HL-60 (cell line): ENCODE results near the gene CHST9.

Source experiments
- DNase-seq, 2 experiments: peaks; one replicate each; pipeline ENCODE4 v3.0.0-alpha.2; 2010 to 2020; ENCODE audit warnings: low read depth in 1 of 2, low spot score in 1 of 2
- H3K27ac ChIP-seq: fragments of 250-450 bp; sonication (Bioruptor Pico); replicated peaks from 2 replicates; pipeline ENCODE4 v1.5.1; 2020; ENCODE audit warnings: mild to moderate bottlenecking, moderate library complexity
- H3K27me3 ChIP-seq: fragments of 250-450 bp; sonication (Bioruptor Pico); 2 replicates; pipeline ENCODE4 v1.5.1; 2021; ENCODE audit warnings: mild to moderate bottlenecking, moderate library complexity; ENCODE audit not compliant: insufficient read depth, poor library complexity, severe bottlenecking
- H3K4me3 ChIP-seq: replicated peaks from 2 replicates; pipeline ENCODE4 v1.5.1; 2011; ENCODE audit warnings: mild to moderate bottlenecking, control low read depth, low read length; ENCODE audit not compliant: insufficient read depth
- GABPA ChIP-seq: IDR thresholded peaks from 2 replicates; pipeline ENCODE4 v1.6.1; 2012; ENCODE audit warnings: low read depth
- POLR2AphosphoS5 ChIP-seq: IDR thresholded peaks from 2 replicates; pipeline ENCODE4 v1.6.1; 2012; ENCODE audit warnings: low read depth
- REST ChIP-seq: IDR thresholded peaks from 2 replicates; pipeline ENCODE4 v1.6.1; 2012; ENCODE audit warnings: low read depth; ENCODE audit not compliant: insufficient replicate concordance
- SPI1 ChIP-seq: IDR thresholded peaks from 2 replicates; pipeline ENCODE4 v1.6.1; 2012; ENCODE audit warnings: low read depth, mild to moderate bottlenecking, borderline replicate concordance
- TF ChIP-seq, protein P1 (sequence below): IDR thresholded peaks from one replicate; pipeline ENCODE4 v1.5.1; 2011; ENCODE audit warnings: low read length, control low read depth, inconsistent platforms; ENCODE audit not compliant: insufficient read depth

The CHST9 gene

GRCh38 chr18:27124196-27124595, 60.9 kb downstream of the CHST9 start:
- no peak for DNase-seq
- TF ChIP-seq, protein P1, sequence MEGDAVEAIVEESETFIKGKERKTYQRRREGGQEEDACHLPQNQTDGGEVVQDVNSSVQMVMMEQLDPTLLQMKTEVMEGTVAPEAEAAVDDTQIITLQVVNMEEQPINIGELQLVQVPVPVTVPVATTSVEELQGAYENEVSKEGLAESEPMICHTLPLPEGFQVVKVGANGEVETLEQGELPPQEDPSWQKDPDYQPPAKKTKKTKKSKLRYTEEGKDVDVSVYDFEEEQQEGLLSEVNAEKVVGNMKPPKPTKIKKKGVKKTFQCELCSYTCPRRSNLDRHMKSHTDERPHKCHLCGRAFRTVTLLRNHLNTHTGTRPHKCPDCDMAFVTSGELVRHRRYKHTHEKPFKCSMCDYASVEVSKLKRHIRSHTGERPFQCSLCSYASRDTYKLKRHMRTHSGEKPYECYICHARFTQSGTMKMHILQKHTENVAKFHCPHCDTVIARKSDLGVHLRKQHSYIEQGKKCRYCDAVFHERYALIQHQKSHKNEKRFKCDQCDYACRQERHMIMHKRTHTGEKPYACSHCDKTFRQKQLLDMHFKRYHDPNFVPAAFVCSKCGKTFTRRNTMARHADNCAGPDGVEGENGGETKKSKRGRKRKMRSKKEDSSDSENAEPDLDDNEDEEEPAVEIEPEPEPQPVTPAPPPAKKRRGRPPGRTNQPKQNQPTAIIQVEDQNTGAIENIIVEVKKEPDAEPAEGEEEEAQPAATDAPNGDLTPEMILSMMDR = no peak
- TF ChIP-seq POLR2AphosphoS5 = no peak
- TF ChIP-seq GABPA = no peak
- TF ChIP-seq REST = no peak
- no peak for TF ChIP-seq SPI1
- H3K27me3 ChIP-seq = no peaks in the 10 kb centered on the region
- no peak overlapping the region for H3K4me3 ChIP-seq
- no peak overlapping the region for H3K27ac ChIP-seq

DNA sequence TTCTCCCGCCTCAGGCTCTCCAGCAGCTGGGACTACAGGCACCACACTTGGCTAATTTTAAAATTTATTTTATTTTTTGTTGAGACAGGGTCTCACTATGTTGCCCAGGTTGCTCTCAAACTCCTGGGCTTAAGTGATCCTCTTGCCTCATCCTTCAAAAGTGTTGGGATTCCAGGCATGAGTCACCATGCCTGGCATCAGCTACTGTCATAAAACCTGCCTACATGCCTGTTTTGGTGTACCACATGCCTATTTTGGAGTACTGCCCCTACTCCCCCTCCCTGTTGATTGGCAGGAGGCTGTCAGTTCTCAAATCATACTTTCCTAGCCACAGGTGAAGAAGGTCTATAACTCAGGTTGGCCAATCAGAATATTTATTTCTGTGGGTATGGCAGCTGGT, 64.0 kb downstream of the CHST9 start:
- DNase-seq = no peak
- Histone ChIP-seq H3K27me3 (no peaks in the 10 kb centered on the region), H3K4me3 (no peak overlapping the region), H3K27ac (no peak overlapping the region)
- TF ChIP-seq REST (no peak), SPI1 (no peak), GABPA (no peak), POLR2AphosphoS5 (no peak)
- TF ChIP-seq, protein P1 = no peak

DNA sequence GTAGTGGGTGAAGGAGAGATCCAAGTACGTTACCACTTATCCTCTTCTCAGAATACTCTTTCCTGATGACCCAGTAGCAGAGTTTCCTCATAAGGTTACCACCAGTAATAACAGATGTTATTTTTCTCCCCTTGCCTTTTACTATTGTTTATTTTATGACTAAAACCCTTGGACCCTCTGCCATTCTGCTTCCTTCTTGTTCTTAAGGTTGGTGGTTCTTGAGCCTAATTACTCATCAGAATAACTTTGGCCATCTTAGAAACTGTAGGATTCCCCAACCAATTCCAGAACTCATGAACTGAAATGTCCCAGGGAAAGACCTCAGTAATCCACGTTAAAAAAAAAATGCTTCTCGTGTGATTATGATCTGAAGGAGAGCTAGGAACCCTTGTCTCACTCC, 64.9 kb downstream of the CHST9 start:
- TF ChIP-seq, protein P1 = no peak
- no peak for TF ChIP-seq POLR2AphosphoS5
- no peak for TF ChIP-seq REST
- no peak for TF ChIP-seq GABPA
- no peak for TF ChIP-seq SPI1
- Histone ChIP-seq H3K4me3 (no peak overlapping the region), H3K27ac (no peak overlapping the region), H3K27me3 (no peaks in the 10 kb centered on the region)
- DNase-seq = no peak
